Stromal cell of bone marrow (primary cell): ENCODE results near the gene ZGLP1.
A peak's percentile ranks its signal among the peaks of the same experiment; 100 is the strongest.

Experiments
- DNase-seq: peaks from one replicate; pipeline ENCODE4 v3.0.0-alpha.2; 2012; ENCODE audit warnings: low read depth

Gene ZGLP1

DNA sequence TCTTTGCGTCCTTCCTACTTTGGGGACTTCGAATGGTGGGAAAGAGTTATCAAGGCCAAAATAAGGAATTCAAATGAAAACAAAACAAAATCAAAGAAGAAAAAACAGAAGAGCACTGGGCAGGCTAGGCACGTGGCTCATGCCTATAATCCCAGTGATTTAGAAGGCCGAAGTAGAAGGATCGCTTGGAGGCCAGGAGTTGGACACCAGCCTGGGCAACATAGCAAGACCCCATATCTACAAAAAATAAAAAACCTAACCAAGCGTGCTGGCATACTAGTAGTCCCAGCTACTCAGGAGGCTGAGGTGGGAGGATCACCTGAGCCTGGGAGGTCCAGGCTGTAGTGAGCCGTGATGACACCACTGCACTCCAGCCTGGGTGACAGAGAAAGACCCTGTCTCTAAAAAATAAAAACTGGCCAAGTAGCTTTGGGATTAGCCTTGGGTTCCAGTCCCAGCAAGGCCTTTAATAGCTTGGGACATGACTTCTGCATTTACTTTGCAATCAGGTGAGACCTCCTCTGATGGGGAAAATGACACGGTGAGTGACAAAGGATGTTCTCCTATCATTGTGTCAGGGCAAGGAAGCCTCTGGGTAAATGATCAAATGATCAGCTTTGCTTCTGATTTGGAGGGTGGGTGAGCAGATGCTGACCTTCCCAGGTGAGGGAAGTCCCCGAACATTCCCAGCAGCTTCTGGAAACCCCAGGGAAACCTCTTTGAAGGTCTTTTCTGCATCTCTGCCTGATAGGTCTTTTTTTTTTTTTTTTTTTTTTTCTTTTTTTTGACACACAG lies 31.6 kb downstream of the ZGLP1 start:
- DNase-seq = no peak

DNA sequence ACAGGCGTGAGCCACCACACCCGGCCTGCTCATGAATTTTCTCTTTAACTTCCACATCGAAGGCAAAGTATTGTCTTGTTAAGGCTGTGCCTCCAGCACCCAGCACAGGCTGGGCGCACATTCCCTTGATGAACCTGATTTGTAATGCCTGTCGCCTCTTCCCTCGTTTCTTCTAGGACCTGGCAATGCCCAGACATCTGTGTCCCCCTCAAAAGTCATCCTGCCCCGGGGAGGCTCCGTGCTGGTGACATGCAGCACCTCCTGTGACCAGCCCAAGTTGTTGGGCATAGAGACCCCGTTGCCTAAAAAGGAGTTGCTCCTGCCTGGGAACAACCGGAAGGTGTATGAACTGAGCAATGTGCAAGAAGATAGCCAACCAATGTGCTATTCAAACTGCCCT lies 35.0 kb downstream of the ZGLP1 start:
- DNase-seq = no peak

GRCh38 chr19:10271543-10272086 lies 38.0 kb downstream of the ZGLP1 start:
- DNase-seq = no peak

GRCh38 chr19:10270616-10271394 lies 38.8 kb downstream of the ZGLP1 start, which contains the start of gene ICAM1:
TSS of gene ICAM1 (plus strand) at chr19:10271120. CDS start at chr19:10271160, 40 bp downstream.
- DNase-seq = peak; percentile 39

GRCh38 chr19:10270180-10270615 lies 39.4 kb downstream of the ZGLP1 start:
- no peak for DNase-seq

DNA sequence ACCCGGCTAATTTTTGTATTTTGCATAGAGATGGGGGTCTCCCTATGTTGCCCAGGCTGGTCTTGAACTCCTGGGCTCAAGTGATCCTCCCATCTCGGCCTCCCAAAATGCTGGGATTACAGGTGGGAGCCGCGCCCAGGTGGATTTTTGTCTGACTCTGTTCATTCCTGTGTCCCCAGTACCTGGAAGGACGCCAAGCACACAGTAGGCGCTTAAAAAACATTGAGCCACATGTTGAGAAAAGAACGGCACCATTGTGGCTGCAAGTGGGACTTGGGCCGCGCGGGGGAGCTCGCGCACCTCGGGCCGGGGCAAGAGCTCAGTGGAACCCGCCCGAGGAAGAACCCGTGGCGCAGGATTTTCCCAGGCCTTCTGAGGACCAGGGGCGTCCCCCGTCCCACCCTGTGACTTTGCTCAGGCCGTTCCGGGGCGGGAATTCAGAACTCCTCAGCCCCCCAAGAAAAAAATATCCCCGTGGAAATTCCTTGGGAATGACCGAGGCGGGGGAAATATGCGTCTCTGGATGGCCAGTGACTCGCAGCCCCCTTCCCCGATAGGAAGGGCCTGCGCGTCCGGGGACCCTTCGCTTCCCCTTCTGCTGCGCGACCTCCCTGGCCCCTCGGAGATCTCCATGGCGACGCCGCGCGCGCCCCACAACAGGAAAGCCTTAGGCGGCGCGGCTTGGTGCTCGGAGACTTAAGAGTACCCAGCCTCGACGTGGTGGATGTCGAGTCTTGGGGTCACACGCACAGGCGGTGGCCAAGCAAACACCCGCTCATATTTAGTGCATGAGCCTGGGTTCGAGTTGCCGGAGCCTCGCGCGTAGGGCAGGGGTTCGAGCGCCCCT lies 40.1 kb downstream of the ZGLP1 start:
- DNase-seq = peak; percentile 39

- DNase-seq = no peak
Measured at GRCh38 chr19:10268071-10268470, 41.5 kb downstream of the ZGLP1 start.

DNA sequence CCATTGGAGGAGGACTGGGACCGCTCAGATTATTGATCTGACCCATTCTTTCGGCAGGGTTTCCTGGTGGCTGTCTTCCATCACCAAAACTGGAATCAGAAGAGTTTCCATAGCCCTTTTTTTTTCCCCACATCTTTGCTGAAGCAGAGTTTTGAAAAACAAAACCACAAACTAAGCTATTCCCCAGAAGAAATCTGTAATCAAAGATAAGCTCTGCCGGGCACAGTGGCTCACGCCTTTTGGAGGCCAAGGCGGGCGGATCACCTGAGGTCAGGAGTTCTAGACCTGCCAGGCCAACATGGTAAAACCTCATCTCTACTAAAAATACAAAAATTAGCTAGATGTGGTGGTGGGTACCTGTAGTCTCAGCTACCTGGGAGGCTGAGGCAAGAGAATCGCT lies 42.9 kb downstream of the ZGLP1 start:
- DNase-seq = no peak

DNA sequence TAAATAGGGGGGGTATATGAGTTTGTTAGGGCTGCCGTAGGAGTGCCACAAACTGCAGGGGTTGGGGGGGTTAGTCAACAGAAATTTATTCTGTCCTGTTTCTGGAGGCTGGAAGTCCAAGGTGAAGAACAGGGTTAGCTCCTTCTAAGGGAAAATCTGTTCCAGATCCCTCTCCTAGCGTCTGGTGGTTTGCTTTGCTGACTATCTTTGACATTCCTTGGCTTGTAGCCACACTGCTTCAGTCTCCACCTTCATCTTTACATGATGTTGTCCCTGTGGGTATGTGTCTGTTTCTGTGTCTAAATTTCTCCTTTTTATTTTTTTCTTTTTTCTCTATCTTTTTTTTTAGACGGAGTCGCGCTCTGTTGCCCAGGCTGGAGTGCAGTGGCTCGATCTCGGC lies 46.8 kb downstream of the ZGLP1 start:
- DNase-seq = no peak

DNA sequence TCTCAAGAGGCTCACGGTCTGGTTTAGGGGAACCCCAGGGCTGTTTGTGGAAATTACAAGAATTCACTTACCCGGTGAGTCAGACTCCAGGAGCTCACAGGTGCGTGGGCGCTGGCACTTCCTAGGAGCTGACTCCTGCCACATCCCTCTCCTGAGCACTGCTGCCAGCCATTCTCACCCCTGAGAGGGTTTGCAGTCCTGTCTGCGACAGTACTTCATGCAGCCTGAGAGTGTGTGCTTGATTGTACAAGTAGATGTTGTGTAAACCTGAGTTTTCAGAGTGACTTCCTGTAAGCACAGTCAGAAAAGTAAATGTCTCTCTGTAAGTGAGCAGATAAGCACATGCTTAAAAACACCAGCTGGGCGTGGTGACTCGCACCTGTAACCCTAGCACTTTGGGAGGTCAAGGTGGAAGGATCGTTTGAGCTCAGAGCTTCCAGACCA lies 49.5 kb downstream of the ZGLP1 start:
- no peak for DNase-seq

GRCh38 chr19:10259162-10259905 lies 50.3 kb downstream of the ZGLP1 start:
- DNase-seq = peak; percentile 55

GRCh38 chr19:10258080-10258710 lies 51.4 kb downstream of the ZGLP1 start:
- no peak for DNase-seq

DNA sequence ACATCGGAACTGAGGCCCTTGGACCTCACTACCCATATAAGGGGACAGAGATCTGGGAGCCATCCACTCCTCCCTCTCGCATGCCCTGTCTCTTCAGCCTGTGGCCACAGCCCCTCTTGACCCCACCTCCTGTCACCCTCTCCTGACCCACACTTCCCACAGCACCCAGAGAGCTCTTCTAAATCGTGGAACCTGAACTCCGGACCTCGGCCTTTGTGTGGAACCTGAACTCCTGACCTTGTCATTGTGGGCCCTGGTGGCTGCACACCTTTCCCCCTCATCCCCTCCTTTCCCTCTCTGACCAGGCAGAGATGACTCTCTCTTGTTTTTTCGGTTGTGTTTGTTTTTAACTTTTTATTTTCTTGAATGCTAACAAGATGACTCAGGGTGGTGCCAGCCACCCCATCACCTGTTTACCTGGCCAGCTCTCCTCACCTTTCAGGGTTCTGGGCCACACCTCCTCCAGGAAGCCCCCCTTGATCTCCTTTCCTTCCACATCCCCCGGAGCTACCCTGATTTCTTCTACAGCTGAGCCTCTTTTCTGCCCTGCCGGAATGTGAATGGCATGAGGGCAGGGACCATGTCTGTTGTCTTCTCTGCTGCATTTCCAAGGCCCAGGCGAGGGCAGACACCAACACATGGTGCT lies 52.5 kb downstream of the ZGLP1 start:
- DNase-seq = no peak

GRCh38 chr19:10256551-10256950 lies 53.1 kb downstream of the ZGLP1 start:
- no peak for DNase-seq

DNA sequence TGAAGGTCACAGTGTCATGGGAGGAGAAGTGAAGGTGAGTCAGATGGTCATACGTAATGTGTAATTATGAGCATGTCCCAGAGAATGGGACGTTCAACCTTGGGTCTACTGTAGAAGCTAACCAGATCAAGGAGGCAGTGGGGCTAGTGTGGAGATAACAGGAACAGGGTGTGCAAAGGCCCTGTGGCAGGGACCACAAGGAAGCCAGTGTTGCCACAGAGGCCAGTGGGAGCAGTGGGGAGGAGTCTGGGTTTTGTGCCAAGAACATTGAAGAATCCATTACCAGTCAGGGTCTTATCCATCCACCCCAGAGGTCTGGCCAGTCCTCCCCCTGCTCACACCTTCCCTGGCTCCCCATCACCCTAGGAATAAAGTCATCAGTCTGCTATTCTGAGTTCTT lies 54.3 kb downstream of the ZGLP1 start:
- no peak for DNase-seq
